ENCODE data around the gene DNAJC13. TPM values are rescaled to one million over a fixed set of nuclear protein-coding genes. Genes with fewer than 3 reads are reported as not detected.

DNAJC13 gene
- total and polyA plus RNA-seq, 2 of the 8 experiments (the other 6 are each of a cell fraction or from before 2014, with no cell fraction given) = 7.9 to 28.8 TPM

DNA sequence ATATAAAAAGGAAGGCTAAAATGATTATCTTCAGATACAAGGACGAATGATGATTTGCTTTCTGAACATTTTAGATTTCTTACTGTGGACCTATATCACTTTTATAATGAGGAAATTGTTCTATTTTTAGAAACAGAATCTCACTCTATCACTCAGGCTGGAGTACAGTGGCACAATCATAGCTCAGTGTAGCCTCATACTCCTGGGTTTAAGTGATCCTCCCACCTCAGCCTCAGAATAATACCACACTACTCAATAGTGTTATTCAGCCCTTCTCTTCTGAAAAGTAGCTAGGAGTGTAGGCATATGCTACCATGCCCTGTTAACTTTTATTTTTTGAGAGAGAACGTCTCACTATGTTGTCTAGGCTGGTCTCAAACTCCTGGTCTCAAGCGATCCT is 15.8 kb downstream of the DNAJC13 start:
- Histone ChIP-seq H3K27ac (ENCODE audit: low read depth, low read length) (no peak overlapping the region), H2BK5ac (ENCODE audit: low read depth, low read length) (no peak overlapping the region), H3K79me1 (ENCODE audit: low read depth, low read length) (no peaks in the 10 kb centered on the region; the same call in 1 of the 2 replicates), H3K4ac (replicated peaks; ENCODE audit: insufficient read length, low read depth, low read length) (no peak overlapping the region), H4K8ac (ENCODE audit: extremely low read depth, insufficient read depth, low read length) (no peak overlapping the region), H2AFZ (ENCODE audit: low read length) (no peak overlapping the region), H4K91ac (replicated peaks; ENCODE audit: insufficient read length, low read length) (no peak overlapping the region), H2BK12ac (ENCODE audit: low read depth, low read length) (no peak overlapping the region), H2BK15ac (ENCODE audit: low read length) (no peak overlapping the region), H2BK20ac (ENCODE audit: low read length) (no peak overlapping the region), H3K9ac (replicated peaks in 1 of 4; ENCODE audit: extremely low read depth in 1 of 4, low read depth in 3 of 4, low read length in 3 of 4) (no peak overlapping the region), H3K4me2 (ENCODE audit: insufficient read depth in 1 of 2, low read depth in 2 of 2, low read length in 2 of 2) (no peak overlapping the region), H4K20me1 (replicated peaks in 1 of 2; ENCODE audit: control insufficient read depth in 1 of 2, insufficient read depth in 2 of 2, low read length in 2 of 2) (peaks cover 0 to 2% of the 10 kb centered on the region in 2 experiments), H3K27me3 (replicated peaks in 1 of 4; ENCODE audit: control insufficient read depth in 3 of 4, extremely low read depth in 1 of 4, insufficient read depth in 3 of 4, low read length in 3 of 4) (no peaks in the 10 kb centered on the region), H3K56ac (replicated peaks; ENCODE audit: insufficient read length, low read depth, low read length) (no peak overlapping the region), H3K18ac (ENCODE audit: extremely low read depth, low read length) (no peak overlapping the region), H3K4me1 (replicated peaks in 1 of 4; ENCODE audit: control insufficient read depth in 3 of 4, insufficient read depth in 4 of 4, low read length in 3 of 4) (no peaks in the 10 kb centered on the region), H3K9me3 (ENCODE audit: insufficient read depth in 2 of 2, low read depth in 1 of 2, low read length in 1 of 2) (no peaks in the 10 kb centered on the region), H2AK5ac (ENCODE audit: low read depth, low read length) (no peak overlapping the region), H3K14ac (ENCODE audit: insufficient read length) (no peak overlapping the region), H3K4me3 (ENCODE audit: extremely low read depth in 1 of 4, insufficient read depth in 2 of 4, low read depth in 3 of 4, low read length in 4 of 4) (no peak overlapping the region), H3K23me2 (ENCODE audit: low read depth, low read length) (no peaks in the 10 kb centered on the region), H3K79me2 (ENCODE audit: control insufficient read depth in 1 of 2, insufficient read depth in 2 of 2, low read length in 2 of 2) (peaks cover 0 to 20% of the 10 kb centered on the region in 2 experiments; a peak in 2 of 4 replicates), H3K36me3 (ENCODE audit: control insufficient read depth in 2 of 4, insufficient read depth in 4 of 4, low read length in 3 of 4) (peaks cover 0 to 3% (median 1%) of the 10 kb centered on the region in 4 experiments; a peak in 2 of 8 replicates), H3K23ac (ENCODE audit: insufficient read length) (no peak overlapping the region), H4K5ac (ENCODE audit: insufficient read length, low read depth, low read length) (no peak overlapping the region), H2BK120ac (replicated peaks; ENCODE audit: low read depth, low read length) (no peak overlapping the region)
- ChIA-PET CTCF (ENCODE audit: partially characterized antibody) (interaction anchor here (1.2 kb wide), 1 partner anchor 23 kb away, joined by 4 read pairs; no protein-coding TSS in a partner anchor), POLR2A (ENCODE audit: partially characterized antibody) (interaction anchor here (0.8 kb wide), 1 partner anchor 59 kb away, joined by 3 read pairs; no protein-coding TSS in a partner anchor)
- TF ChIP-seq EGR1 (IDR thresholded peaks at IDR 0.05; ENCODE audit: borderline replicate concordance, low read depth, low read length) = no peak
- no peak for TF ChIP-seq RAD21 (IDR thresholded peaks at IDR 0.05 in 1 of 2, conservative IDR thresholded peaks at IDR 0.05 in 1 of 2; ENCODE audit: low read depth in 2 of 2, low read length in 2 of 2)
- TF ChIP-seq, protein P1, sequence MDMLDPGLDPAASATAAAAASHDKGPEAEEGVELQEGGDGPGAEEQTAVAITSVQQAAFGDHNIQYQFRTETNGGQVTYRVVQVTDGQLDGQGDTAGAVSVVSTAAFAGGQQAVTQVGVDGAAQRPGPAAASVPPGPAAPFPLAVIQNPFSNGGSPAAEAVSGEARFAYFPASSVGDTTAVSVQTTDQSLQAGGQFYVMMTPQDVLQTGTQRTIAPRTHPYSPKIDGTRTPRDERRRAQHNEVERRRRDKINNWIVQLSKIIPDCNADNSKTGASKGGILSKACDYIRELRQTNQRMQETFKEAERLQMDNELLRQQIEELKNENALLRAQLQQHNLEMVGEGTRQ (IDR thresholded peaks at IDR 0.05; ENCODE audit: low read length) = no peak
- TF ChIP-seq SIN3A (conservative IDR thresholded peaks at IDR 0.05 in 1 of 2, IDR thresholded peaks at IDR 0.05 in 1 of 2; ENCODE audit: low read depth in 1 of 2, low read length in 2 of 2) = no peak
- TF ChIP-seq HDAC6 (IDR thresholded peaks at IDR 0.05; ENCODE audit: low read depth, low read length) = no peak
- no peak for TF ChIP-seq CHD1 (IDR thresholded peaks at IDR 0.05; ENCODE audit: low read depth, low read length)
- no peak for TF ChIP-seq TAF7 (optimal IDR thresholded peaks at IDR 0.05; ENCODE audit: borderline replicate concordance, low read depth, low read length)
- no peak for TF ChIP-seq SRF (IDR thresholded peaks at IDR 0.05; ENCODE audit: low read depth, low read length)
- WGBS, 2 experiments (ENCODE audit: extremely low coverage in 1 of 2, insufficient coverage in 1 of 2, insufficient read length in 1 of 2, insufficient replicate concordance in 2 of 2, low coverage in 1 of 2, low lambda C conversion rate in 2 of 2, missing lambda C conversion rate in 1 of 2) = 91% methylated on average over 3 of the region's 3 CpGs; no CpG with 5 or more reads in 1 of the 2 experiments
- FAIRE-seq (no peak), DNase-seq (ENCODE audit: low read depth in 1 of 2, low spot score in 2 of 2) (no peak)
